ENCODE measurements around the gene PCCA.

- TF ChIP-seq CTCF (IDR thresholded peaks at IDR 0.05) = no peak
- no peak for TF ChIP-seq EZH2 (IDR thresholded peaks at IDR 0.05; ENCODE audit: borderline replicate concordance, insufficient read depth, low read depth, low read length, poor library complexity, severe bottlenecking)
These were observed 208.5 kb downstream of the PCCA start for GRCh38 chr13:100297413-100297812.
